Panc1 (cell line): ENCODE results near the gene COX7A1.

Source experiments
- POLR2AphosphoS5 ChIP-seq: IDR thresholded peaks from 2 replicates; pipeline ENCODE4 v1.6.1; 2012; ENCODE audit warnings: mild to moderate bottlenecking, low read depth, low read length, moderate library complexity
- SIN3A ChIP-seq: IDR thresholded peaks from 2 replicates; pipeline ENCODE4 v1.6.1; 2012; ENCODE audit warnings: low read depth, mild to moderate bottlenecking, low read length, moderate library complexity, borderline replicate concordance; ENCODE audit not compliant: insufficient read depth
- TCF7L2 ChIP-seq: IDR thresholded peaks from 2 replicates; pipeline ENCODE4 v1.6.1; 2011; ENCODE audit warnings: mild to moderate bottlenecking, low read depth, low read length, inconsistent platforms
- TF ChIP-seq, protein P1 (sequence below): fragments of 450-650 bp; IDR thresholded peaks from 2 replicates; pipeline ENCODE4 v1.5.1; 2017; ENCODE audit warnings: mild to moderate bottlenecking
- TF ChIP-seq, protein P2 (sequence below), 2 experiments: IDR thresholded peaks; 2 replicates each; pipeline ENCODE4 v1.6.1; 2011 to 2012; ENCODE audit warnings: low read depth in 2 of 2, control low read depth in 1 of 2, low read length in 1 of 2, mild to moderate bottlenecking in 1 of 2, moderate library complexity in 1 of 2; ENCODE audit not compliant: insufficient read depth in 1 of 2

DNA sequence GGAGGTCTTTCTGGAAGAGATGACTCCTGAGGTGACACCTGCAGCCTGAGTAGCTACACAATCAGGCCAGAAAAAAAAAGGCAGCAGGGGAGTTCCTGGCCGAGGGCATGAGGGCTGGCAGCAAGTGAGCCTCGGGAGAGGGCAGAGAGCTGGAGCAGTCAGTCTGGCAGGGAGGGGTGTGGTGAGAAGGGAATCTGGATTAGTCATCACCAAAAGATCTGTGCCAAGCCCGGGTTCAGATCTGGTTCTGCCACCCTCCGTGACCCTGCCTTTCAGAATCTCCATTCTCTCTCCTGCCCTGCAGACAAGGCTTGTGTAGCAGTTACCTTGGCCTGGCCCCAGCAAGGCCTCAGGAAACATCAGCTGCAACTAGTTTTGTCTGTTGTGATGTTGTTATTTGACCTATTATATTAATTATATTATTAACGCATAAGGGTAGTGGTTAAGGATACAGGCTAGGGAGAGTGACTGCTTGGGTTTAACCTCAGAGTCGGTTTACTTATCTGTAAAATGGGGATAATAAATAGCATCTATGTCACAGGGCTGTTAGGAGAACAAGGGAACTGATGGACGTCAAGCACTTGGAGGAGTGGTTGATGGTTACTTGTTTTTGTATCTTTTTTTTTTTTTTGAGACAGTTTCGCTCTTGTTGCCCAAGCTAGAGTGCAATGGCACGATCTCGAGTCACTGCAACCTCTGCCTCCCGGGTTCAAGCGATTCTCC is 15.1 kb downstream of the COX7A1 start:
- TF ChIP-seq, protein P1, sequence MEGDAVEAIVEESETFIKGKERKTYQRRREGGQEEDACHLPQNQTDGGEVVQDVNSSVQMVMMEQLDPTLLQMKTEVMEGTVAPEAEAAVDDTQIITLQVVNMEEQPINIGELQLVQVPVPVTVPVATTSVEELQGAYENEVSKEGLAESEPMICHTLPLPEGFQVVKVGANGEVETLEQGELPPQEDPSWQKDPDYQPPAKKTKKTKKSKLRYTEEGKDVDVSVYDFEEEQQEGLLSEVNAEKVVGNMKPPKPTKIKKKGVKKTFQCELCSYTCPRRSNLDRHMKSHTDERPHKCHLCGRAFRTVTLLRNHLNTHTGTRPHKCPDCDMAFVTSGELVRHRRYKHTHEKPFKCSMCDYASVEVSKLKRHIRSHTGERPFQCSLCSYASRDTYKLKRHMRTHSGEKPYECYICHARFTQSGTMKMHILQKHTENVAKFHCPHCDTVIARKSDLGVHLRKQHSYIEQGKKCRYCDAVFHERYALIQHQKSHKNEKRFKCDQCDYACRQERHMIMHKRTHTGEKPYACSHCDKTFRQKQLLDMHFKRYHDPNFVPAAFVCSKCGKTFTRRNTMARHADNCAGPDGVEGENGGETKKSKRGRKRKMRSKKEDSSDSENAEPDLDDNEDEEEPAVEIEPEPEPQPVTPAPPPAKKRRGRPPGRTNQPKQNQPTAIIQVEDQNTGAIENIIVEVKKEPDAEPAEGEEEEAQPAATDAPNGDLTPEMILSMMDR = no peak
- TF ChIP-seq, protein P2, sequence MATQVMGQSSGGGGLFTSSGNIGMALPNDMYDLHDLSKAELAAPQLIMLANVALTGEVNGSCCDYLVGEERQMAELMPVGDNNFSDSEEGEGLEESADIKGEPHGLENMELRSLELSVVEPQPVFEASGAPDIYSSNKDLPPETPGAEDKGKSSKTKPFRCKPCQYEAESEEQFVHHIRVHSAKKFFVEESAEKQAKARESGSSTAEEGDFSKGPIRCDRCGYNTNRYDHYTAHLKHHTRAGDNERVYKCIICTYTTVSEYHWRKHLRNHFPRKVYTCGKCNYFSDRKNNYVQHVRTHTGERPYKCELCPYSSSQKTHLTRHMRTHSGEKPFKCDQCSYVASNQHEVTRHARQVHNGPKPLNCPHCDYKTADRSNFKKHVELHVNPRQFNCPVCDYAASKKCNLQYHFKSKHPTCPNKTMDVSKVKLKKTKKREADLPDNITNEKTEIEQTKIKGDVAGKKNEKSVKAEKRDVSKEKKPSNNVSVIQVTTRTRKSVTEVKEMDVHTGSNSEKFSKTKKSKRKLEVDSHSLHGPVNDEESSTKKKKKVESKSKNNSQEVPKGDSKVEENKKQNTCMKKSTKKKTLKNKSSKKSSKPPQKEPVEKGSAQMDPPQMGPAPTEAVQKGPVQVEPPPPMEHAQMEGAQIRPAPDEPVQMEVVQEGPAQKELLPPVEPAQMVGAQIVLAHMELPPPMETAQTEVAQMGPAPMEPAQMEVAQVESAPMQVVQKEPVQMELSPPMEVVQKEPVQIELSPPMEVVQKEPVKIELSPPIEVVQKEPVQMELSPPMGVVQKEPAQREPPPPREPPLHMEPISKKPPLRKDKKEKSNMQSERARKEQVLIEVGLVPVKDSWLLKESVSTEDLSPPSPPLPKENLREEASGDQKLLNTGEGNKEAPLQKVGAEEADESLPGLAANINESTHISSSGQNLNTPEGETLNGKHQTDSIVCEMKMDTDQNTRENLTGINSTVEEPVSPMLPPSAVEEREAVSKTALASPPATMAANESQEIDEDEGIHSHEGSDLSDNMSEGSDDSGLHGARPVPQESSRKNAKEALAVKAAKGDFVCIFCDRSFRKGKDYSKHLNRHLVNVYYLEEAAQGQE (IDR thresholded peaks at IDR 0.05; ENCODE audit: insufficient read depth in 1 of 2, low read depth in 2 of 2, low read length in 1 of 2) = no peak
- TF ChIP-seq POLR2AphosphoS5 (peak; percentile 43; the same call in 1 of the 2 replicates), TCF7L2 (no peak), SIN3A (no peak)
